ENCODE results near the gene ETFRF1. TPM values are rescaled to one million over a fixed set of nuclear protein-coding genes. Genes with fewer than 3 reads are reported as not detected.
A peak's percentile ranks its signal among the peaks of the same experiment; 100 is the strongest.

ETFRF1 gene
- total RNA-seq, result 11.7 and 13.7 TPM in 2 replicates

GRCh38 chr12:25195056-25195971 lies at the start of gene ETFRF1, which contains the start of gene DNAI7:
Gene ETFRF1 (plus strand): TSS chr12:25195237. CDS start chr12:25203957, 8,720 bp downstream.
Gene DNAI7 (minus strand): TSS chr12:25195160. CDS start chr12:25195078, 82 bp downstream.
- peak; percentile 98 to 99 for DNase-seq (ENCODE audit: low read depth in 2 of 2)

- no peak for DNase-seq (ENCODE audit: low read depth in 2 of 2)
These were observed 48.4 kb upstream of the ETFRF1 start for GRCh38 chr12:25146686-25147085.

- DNase-seq (ENCODE audit: low read depth in 2 of 2), result peak; percentile 58 to 95
These were observed 43.6 kb upstream of the ETFRF1 start for GRCh38 chr12:25151476-25151875.

GRCh38 chr12:25152055-25152454 lies 43.0 kb upstream of the ETFRF1 start:
- no peak for DNase-seq (ENCODE audit: low read depth in 2 of 2)

- peak; percentile 47 to 49 for DNase-seq (ENCODE audit: low read depth in 2 of 2)
These were observed 39.9 kb upstream of the ETFRF1 start for GRCh38 chr12:25155022-25155576.

- DNase-seq (ENCODE audit: low read depth in 2 of 2), result no peak
These were observed 39.0 kb upstream of the ETFRF1 start for GRCh38 chr12:25156061-25156460.

- no peak for DNase-seq (ENCODE audit: low read depth in 2 of 2)
These were observed 32.2 kb upstream of the ETFRF1 start for GRCh38 chr12:25162866-25163265.

GRCh38 chr12:25182765-25183164 lies 12.3 kb upstream of the ETFRF1 start:
- no peak for DNase-seq (ENCODE audit: low read depth in 2 of 2)

- no peak for DNase-seq (ENCODE audit: low read depth in 2 of 2)
These were observed 10.9 kb upstream of the ETFRF1 start for GRCh38 chr12:25184132-25184531.

GRCh38 chr12:25186038-25186787 lies 8.8 kb upstream of the ETFRF1 start:
- no peak for DNase-seq (ENCODE audit: low read depth in 2 of 2)

- DNase-seq (ENCODE audit: low read depth in 2 of 2), result no peak
These were observed 8.1 kb upstream of the ETFRF1 start for GRCh38 chr12:25186788-25187402.

- DNase-seq (ENCODE audit: low read depth in 2 of 2), result no peak
These were observed 7.3 kb upstream of the ETFRF1 start for GRCh38 chr12:25187781-25188180.

GRCh38 chr12:25189656-25190055 lies 5.4 kb upstream of the ETFRF1 start:
- DNase-seq (ENCODE audit: low read depth in 2 of 2), result no peak

- no peak for DNase-seq (ENCODE audit: low read depth in 2 of 2)
These were observed 4.2 kb upstream of the ETFRF1 start for GRCh38 chr12:25190793-25191192.

GRCh38 chr12:25194214-25194613 lies 823 bp upstream of the ETFRF1 start:
- DNase-seq (ENCODE audit: low read depth in 2 of 2), result no peak

- DNase-seq (ENCODE audit: low read depth in 2 of 2), result no peak
These were observed 348 bp upstream of the ETFRF1 start for GRCh38 chr12:25194722-25195055.

GRCh38 chr12:25197608-25198007 lies 2.6 kb downstream of the ETFRF1 start:
- DNase-seq (ENCODE audit: low read depth in 2 of 2), result no peak

GRCh38 chr12:25200703-25201102 lies 5.7 kb downstream of the ETFRF1 start:
- peak; percentile 9 to 38 for DNase-seq (ENCODE audit: low read depth in 2 of 2)

GRCh38 chr12:25202137-25202536 lies 7.1 kb downstream of the ETFRF1 start:
- no peak for DNase-seq (ENCODE audit: low read depth in 2 of 2)

GRCh38 chr12:25207411-25207810 lies 12.4 kb downstream of the ETFRF1 start:
- DNase-seq (ENCODE audit: low read depth in 2 of 2), result no peak

GRCh38 chr12:25207846-25208245 lies 12.8 kb downstream of the ETFRF1 start:
- no peak for DNase-seq (ENCODE audit: low read depth in 2 of 2)

- no peak for DNase-seq (ENCODE audit: low read depth in 2 of 2)
These were observed 13.5 kb downstream of the ETFRF1 start for GRCh38 chr12:25208554-25208953.
